COLO829 (cell line): Measurements from ENCODE around the gene PALD1.
A peak's percentile ranks its signal among the peaks of the same experiment; 100 is the strongest.

Experiments used
- DNase-seq: peaks from one replicate; pipeline ENCODE4 v3.0.0; 2012; ENCODE audit warnings: low spot score

Gene PALD1

GRCh38 chr10:70557876-70558275 lies 79.3 kb downstream of the PALD1 start:
- DNase-seq: no peak

GRCh38 chr10:70558295-70558694 lies 79.7 kb downstream of the PALD1 start:
- no peak for DNase-seq

- peak; percentile 37 for DNase-seq
Observed at GRCh38 chr10:70558871-70559810, 80.6 kb downstream of the PALD1 start.

GRCh38 chr10:70559861-70560260 lies 81.3 kb downstream of the PALD1 start:
- no peak for DNase-seq

GRCh38 chr10:70560511-70560941 lies 82.0 kb downstream of the PALD1 start:
- no peak for DNase-seq

GRCh38 chr10:70561070-70561469 lies 82.5 kb downstream of the PALD1 start:
- DNase-seq: no peak

GRCh38 chr10:70561558-70561957 lies 83.0 kb downstream of the PALD1 start:
- no peak for DNase-seq

GRCh38 chr10:70562036-70562755 lies 83.6 kb downstream of the PALD1 start:
- DNase-seq: no peak

- DNase-seq: no peak
Observed at GRCh38 chr10:70563230-70563629, 84.7 kb downstream of the PALD1 start.

- no peak for DNase-seq
Observed at GRCh38 chr10:70564113-70564725, 85.7 kb downstream of the PALD1 start.

GRCh38 chr10:70564901-70565351 lies 86.4 kb downstream of the PALD1 start:
- no peak for DNase-seq

- DNase-seq: no peak
Observed at GRCh38 chr10:70565556-70566514, 87.3 kb downstream of the PALD1 start.

GRCh38 chr10:70566515-70567290 lies 88.1 kb downstream of the PALD1 start:
- no peak for DNase-seq

- DNase-seq: no peak
Observed at GRCh38 chr10:70567603-70568002, 89.0 kb downstream of the PALD1 start.

- no peak for DNase-seq
Observed at GRCh38 chr10:70568113-70568512, 89.5 kb downstream of the PALD1 start.

- no peak for DNase-seq
Observed at GRCh38 chr10:70568781-70569495, 90.4 kb downstream of the PALD1 start.

GRCh38 chr10:70571236-70571635 lies 92.7 kb downstream of the PALD1 start:
- no peak for DNase-seq

- DNase-seq: no peak
Observed at GRCh38 chr10:70571636-70572439, 93.3 kb downstream of the PALD1 start.
